ENCODE data around the gene EXOSC5.
"Not testable (repeated sequence)": the region's sequence is repeated elsewhere in the genome, so short reads cannot be mapped to it uniquely, and the experiment has no call there.

EXOSC5 gene

DNA sequence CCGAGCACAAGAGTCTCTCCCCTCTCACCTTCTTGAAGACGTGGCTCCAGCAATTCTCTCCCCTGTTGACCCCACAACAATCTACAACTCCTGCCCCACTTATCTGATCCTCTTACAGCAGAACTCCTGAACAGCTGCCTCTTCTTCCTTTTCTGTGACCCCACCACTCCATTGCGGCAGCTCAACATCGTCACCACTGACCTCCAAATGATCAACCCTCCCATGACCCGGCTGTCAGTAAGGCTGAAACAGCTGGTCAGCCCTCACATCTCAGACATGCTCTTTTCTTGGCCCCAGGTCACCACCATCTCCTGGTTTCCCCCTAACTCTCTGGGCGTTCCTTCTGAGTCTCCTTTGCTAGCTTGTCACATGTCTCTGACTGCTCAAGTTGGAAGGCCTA, 1.8 kb downstream of the EXOSC5 start:
- peak overlapping the region; percentile 96 for H3K4me3 ChIP-seq (ENCODE audit: low read depth, low read length)
- peak; percentile 29 for DNase-seq (ENCODE audit: low read depth)
- TF ChIP-seq, protein P1, sequence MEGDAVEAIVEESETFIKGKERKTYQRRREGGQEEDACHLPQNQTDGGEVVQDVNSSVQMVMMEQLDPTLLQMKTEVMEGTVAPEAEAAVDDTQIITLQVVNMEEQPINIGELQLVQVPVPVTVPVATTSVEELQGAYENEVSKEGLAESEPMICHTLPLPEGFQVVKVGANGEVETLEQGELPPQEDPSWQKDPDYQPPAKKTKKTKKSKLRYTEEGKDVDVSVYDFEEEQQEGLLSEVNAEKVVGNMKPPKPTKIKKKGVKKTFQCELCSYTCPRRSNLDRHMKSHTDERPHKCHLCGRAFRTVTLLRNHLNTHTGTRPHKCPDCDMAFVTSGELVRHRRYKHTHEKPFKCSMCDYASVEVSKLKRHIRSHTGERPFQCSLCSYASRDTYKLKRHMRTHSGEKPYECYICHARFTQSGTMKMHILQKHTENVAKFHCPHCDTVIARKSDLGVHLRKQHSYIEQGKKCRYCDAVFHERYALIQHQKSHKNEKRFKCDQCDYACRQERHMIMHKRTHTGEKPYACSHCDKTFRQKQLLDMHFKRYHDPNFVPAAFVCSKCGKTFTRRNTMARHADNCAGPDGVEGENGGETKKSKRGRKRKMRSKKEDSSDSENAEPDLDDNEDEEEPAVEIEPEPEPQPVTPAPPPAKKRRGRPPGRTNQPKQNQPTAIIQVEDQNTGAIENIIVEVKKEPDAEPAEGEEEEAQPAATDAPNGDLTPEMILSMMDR (IDR thresholded peaks at IDR 0.05; ENCODE audit: insufficient read depth, low read depth, low read length, missing control alignments): no peak

DNA sequence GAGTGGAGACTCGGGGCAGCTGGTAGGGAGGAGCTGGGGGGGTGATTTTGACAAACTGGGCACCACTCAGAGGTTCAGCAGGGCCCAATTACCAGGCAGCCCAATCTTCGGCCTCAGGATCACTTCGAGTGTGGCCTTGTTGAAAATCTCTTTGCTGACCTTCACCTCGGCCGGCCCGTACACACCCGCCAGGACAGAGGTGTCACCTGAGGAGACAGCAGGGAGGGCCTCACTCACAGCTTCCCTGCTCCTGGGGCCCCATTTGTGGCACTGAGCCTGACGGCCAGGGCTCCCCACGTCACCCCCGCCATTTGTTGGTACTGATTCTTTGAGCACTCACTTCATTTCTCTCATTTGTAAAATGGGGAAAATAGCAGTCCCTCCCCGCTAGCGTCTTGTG, 4.4 kb downstream of the EXOSC5 start:
- DNase-seq (ENCODE audit: low read depth): no peak
- no peak overlapping the region for H3K4me3 ChIP-seq (ENCODE audit: low read depth, low read length)
- TF ChIP-seq, protein P1 (IDR thresholded peaks at IDR 0.05; ENCODE audit: insufficient read depth, low read depth, low read length, missing control alignments): no peak

DNA sequence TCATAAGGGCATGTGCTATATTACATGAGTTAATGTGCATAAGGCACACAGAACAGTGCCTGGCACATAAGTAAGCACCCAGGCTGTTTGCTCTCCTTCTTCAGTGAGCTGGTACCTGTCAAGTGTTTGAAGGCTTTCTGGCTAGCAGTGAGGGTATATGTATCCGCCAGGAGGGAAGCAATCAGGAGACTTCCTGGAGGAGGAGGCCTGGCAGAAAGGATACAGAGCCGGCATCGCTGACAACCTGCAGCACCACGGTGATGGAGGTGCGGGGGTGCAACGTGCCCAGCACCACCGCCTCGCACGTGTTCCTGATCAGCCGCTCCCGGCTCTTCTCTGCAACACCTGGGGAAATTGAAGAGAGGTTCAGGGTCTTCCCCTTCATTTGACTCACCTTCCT, 5.5 kb downstream of the EXOSC5 start:
- H3K4me3 ChIP-seq (ENCODE audit: low read depth, low read length): no peak overlapping the region
- no peak for DNase-seq (ENCODE audit: low read depth)
- TF ChIP-seq, protein P1 (IDR thresholded peaks at IDR 0.05; ENCODE audit: insufficient read depth, low read depth, low read length, missing control alignments): no peak

DNA sequence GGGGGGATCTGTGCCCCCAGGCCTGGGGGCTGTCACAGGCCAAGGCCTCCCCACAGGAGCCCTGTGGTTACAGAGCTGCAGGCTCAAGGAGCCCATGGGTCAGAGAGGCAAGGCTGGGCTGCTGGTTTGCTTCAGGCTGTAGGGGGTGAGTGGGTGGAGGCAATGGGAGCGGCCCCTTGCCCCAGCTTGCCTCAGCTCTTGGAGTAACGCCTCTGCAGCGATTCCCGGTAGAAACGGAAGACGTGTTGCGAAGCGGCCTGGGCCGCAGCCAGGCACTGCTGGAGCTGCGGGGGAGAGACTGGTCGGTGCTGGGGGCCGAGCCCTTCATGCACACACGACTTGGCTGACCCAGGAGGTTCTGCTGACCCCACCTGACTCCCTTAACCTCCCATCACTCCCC, 10.7 kb downstream of the EXOSC5 start:
- H3K4me3 ChIP-seq (ENCODE audit: low read depth, low read length): no peak overlapping the region
- TF ChIP-seq, protein P1 (IDR thresholded peaks at IDR 0.05; ENCODE audit: insufficient read depth, low read depth, low read length, missing control alignments): no peak
- DNase-seq (ENCODE audit: low read depth): no peak

DNA sequence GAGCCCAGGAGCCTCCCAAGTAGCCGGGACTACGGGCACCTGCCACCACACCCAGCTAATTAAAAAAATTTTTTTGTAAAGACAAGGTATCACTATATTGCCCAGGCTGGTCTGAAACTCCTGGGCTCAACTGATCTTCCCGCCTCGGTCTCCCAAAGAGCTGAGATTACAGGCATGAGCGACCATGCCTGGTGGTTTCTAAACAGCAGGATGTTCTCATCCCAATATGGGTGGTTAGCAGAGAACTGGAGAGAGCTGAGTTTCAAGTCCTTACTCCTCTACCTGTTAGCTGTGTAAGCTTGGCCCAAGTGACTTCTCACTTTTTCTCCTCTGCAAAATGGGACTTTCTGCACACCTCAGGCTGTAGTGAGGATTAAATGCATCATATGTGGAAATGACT, 12.8 kb downstream of the EXOSC5 start:
- peak; percentile 25 for DNase-seq (ENCODE audit: low read depth)
- H3K4me3 ChIP-seq (ENCODE audit: low read depth, low read length): no peak overlapping the region
- TF ChIP-seq, protein P1 (IDR thresholded peaks at IDR 0.05; ENCODE audit: insufficient read depth, low read depth, low read length, missing control alignments): no peak

DNA sequence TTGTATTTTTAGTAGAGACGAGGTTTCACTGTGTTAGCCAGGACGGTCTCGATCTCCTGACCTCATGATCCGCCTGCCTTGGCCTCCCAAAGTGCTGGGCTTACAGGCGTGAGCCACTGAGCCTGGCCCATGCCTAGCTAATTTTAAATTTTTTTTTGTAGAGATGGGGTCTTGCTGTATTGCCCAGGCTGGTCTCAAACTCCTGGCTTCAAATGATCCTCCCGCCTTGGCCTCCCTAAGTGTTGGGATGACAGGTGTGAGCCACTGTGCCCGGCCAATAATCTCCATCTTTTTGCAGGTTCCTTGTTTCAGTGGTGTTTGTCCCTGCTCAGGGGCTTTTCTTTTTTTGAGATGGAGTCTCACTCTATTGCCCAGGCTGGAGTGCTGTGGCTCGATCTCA, 15.6 kb downstream of the EXOSC5 start:
- not testable (repeated sequence) for DNase-seq (ENCODE audit: low read depth); H3K4me3 ChIP-seq (ENCODE audit: low read depth, low read length)

DNA sequence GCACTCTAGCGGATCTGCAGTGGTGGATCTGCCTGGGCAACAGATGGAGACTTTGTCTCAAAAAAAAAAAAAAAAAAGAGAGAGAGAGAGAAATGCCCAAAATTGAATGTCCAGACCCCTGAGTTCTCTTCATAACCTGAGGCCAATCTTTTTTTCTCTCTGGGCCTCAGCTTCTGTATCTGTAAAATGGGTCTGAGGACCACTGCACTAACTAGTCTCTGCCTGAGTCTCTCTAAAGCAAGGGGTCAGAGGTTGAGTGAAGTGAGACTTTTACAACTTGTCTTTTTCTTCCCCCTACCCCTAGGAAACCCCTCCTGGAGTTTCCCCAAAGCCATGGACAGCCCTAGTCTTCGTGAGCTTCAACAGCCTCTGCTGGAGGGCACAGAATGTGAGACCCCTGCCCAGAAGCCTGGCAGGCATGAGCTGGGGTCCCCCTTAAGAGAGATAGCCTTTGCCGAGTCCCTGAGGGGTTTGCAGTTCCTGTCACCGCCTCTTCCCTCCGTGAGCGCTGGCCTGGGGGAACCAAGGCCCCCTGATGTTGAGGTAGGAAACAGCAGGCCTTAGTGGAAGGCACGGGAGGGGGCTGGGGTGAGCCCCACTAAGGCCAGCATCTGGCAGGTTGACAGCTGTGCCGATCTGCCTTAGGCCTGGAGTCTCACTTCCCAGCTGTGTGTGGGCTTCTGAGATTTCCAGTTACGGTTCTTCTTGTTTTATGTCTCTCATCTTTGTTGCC, 19.0 kb downstream of the EXOSC5 start:
- peak; percentile 75 for DNase-seq (ENCODE audit: low read depth)
- TF ChIP-seq, protein P1 (IDR thresholded peaks at IDR 0.05; ENCODE audit: insufficient read depth, low read depth, low read length, missing control alignments): peak; percentile 41
- H3K4me3 ChIP-seq (ENCODE audit: low read depth, low read length): no peak overlapping the region
